Measurements from ENCODE around the gene ZNF787. TPM values are rescaled to one million over a fixed set of nuclear protein-coding genes. Genes with fewer than 3 reads are reported as not detected.

The ZNF787 gene
- total and polyA plus RNA-seq, 4 donors = 2.9 to 23.6 (median 18.8) TPM

DNA sequence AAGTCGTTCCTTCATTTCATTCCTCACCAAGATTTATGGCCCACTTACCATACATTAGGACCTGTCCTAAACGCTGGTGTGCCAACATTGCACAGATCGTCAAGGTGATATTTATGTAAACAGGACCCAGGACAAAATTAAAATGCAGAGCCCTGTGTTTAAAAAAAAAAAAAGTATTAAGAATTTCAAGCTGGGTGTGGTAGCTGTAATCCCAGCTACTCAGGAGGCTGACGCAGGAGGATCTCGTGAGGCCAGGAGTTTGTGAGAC is 13.5 kb upstream of the ZNF787 start:
- H3K4me1 ChIP-seq (ENCODE audit: control insufficient read depth in 4 of 4, insufficient read depth in 4 of 4, low read length in 3 of 4) = peaks cover 1 to 36% (median 33%) of the 10 kb centered on the region in 4 donors
- H3K27ac ChIP-seq (ENCODE audit: low read depth in 1 of 2, low read length in 2 of 2) = no peak overlapping the region
- 83% methylated on average over 5 of the region's 5 CpGs for WGBS
- TF ChIP-seq EGR1 (IDR thresholded peaks at IDR 0.05; ENCODE audit: low read depth in 2 of 2) (no peak), TAF1 (conservative IDR thresholded peaks at IDR 0.05) (no peak), SP1 (IDR thresholded peaks at IDR 0.05) (no peak), NR2F2 (IDR thresholded peaks at IDR 0.05) (no peak), GABPA (IDR thresholded peaks at IDR 0.05 in 1 of 2, conservative IDR thresholded peaks at IDR 0.05 in 1 of 2) (no peak), HNF4G (IDR thresholded peaks at IDR 0.05) (no peak), JUND (IDR thresholded peaks at IDR 0.05) (no peak), YY1 (IDR thresholded peaks at IDR 0.05) (no peak), FOXA1 (IDR thresholded peaks at IDR 0.05) (no peak), REST (IDR thresholded peaks at IDR 0.05) (no peak)
- no peaks in the 10 kb centered on the region for H3K36me3 ChIP-seq (ENCODE audit: control insufficient read depth in 4 of 4, insufficient read depth in 3 of 4, low read depth in 1 of 4, low read length in 3 of 4)
- no peak for DNase-seq (ENCODE audit: low spot score)
- no peaks in the 10 kb centered on the region for H3K27me3 ChIP-seq (ENCODE audit: control insufficient read depth in 4 of 4, insufficient read depth in 4 of 4, low read length in 3 of 4)
- no peaks in the 10 kb centered on the region for H3K9me3 ChIP-seq (ENCODE audit: control insufficient read depth in 4 of 4, low read length in 3 of 4)
- H3K9ac ChIP-seq (ENCODE audit: low read depth in 1 of 2, low read length in 2 of 2) = no peak overlapping the region
- H3K4me3 ChIP-seq (ENCODE audit: low read depth in 1 of 3, low read length in 3 of 3) = no peak overlapping the region

- Histone ChIP-seq H3K9ac (ENCODE audit: low read depth in 1 of 2, low read length in 2 of 2) (no peak overlapping the region), H3K4me3 (ENCODE audit: low read depth in 1 of 3, low read length in 3 of 3) (no peak overlapping the region)
Measured at GRCh38 chr19:56133858-56134653, 13.0 kb upstream of the ZNF787 start.

More at GRCh38 chr19:56133858-56134653, 13.0 kb upstream of the ZNF787 start:
- Histone ChIP-seq H3K4me1 (ENCODE audit: control insufficient read depth in 4 of 4, insufficient read depth in 4 of 4, low read length in 3 of 4) (peaks cover 1 to 36% (median 33%) of the 10 kb centered on the region in 4 donors), H3K9me3 (ENCODE audit: control insufficient read depth in 4 of 4, low read length in 3 of 4) (no peaks in the 10 kb centered on the region), H3K27me3 (ENCODE audit: control insufficient read depth in 4 of 4, insufficient read depth in 4 of 4, low read length in 3 of 4) (no peaks in the 10 kb centered on the region), H3K36me3 (ENCODE audit: control insufficient read depth in 4 of 4, insufficient read depth in 3 of 4, low read depth in 1 of 4, low read length in 3 of 4) (no peaks in the 10 kb centered on the region), H3K27ac (ENCODE audit: low read depth in 1 of 2, low read length in 2 of 2) (no peak overlapping the region)
- 88% methylated on average over 14 of the region's 14 CpGs for WGBS
- TF ChIP-seq HNF4G (IDR thresholded peaks at IDR 0.05) = no peak
- no peak for TF ChIP-seq CTCF (IDR thresholded peaks at IDR 0.05; ENCODE audit: low read depth, low read length, missing input control)
- TF ChIP-seq GABPA (IDR thresholded peaks at IDR 0.05 in 1 of 2, conservative IDR thresholded peaks at IDR 0.05 in 1 of 2) = no peak
- TF ChIP-seq HNF4A (conservative IDR thresholded peaks at IDR 0.05) = no peak
- TF ChIP-seq ATF3 (IDR thresholded peaks at IDR 0.05) = no peak
- no peak for TF ChIP-seq YY1 (IDR thresholded peaks at IDR 0.05)
- TF ChIP-seq, protein P1, sequence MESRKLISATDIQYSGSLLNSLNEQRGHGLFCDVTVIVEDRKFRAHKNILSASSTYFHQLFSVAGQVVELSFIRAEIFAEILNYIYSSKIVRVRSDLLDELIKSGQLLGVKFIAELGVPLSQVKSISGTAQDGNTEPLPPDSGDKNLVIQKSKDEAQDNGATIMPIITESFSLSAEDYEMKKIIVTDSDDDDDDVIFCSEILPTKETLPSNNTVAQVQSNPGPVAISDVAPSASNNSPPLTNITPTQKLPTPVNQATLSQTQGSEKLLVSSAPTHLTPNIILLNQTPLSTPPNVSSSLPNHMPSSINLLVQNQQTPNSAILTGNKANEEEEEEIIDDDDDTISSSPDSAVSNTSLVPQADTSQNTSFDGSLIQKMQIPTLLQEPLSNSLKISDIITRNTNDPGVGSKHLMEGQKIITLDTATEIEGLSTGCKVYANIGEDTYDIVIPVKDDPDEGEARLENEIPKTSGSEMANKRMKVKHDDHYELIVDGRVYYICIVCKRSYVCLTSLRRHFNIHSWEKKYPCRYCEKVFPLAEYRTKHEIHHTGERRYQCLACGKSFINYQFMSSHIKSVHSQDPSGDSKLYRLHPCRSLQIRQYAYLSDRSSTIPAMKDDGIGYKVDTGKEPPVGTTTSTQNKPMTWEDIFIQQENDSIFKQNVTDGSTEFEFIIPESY (IDR thresholded peaks at IDR 0.05) = no peak
- no peak for TF ChIP-seq RAD21 (IDR thresholded peaks at IDR 0.05)
- TF ChIP-seq RXRA (IDR thresholded peaks at IDR 0.05) = no peak
- TF ChIP-seq FOXA2 (IDR thresholded peaks at IDR 0.05) = no peak
- TF ChIP-seq TAF1 (conservative IDR thresholded peaks at IDR 0.05) = no peak
- TF ChIP-seq NR2F2 (IDR thresholded peaks at IDR 0.05) = no peak
- no peak for TF ChIP-seq SP1 (IDR thresholded peaks at IDR 0.05)
- no peak for TF ChIP-seq JUND (IDR thresholded peaks at IDR 0.05)
- no peak for TF ChIP-seq EGR1 (IDR thresholded peaks at IDR 0.05; ENCODE audit: low read depth in 2 of 2)
- TF ChIP-seq REST (IDR thresholded peaks at IDR 0.05) = no peak
- TF ChIP-seq, protein P2, sequence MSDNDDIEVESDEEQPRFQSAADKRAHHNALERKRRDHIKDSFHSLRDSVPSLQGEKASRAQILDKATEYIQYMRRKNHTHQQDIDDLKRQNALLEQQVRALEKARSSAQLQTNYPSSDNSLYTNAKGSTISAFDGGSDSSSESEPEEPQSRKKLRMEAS (IDR thresholded peaks at IDR 0.05) = no peak
- TF ChIP-seq FOXA1 (IDR thresholded peaks at IDR 0.05) = no peak
- DNase-seq (ENCODE audit: low spot score) = no peak

Data from liver (tissue), 9 donors.